NCI-H2171 (cell line): ENCODE measurements around the gene CLPTM1L.
"Not testable (repeated sequence)": the region's sequence is repeated elsewhere in the genome, so short reads cannot be mapped to it uniquely, and the experiment has no call there.

Experiments
- DNase-seq: peaks from one replicate; lab custom pipeline; 2025; lab: John Stamatoyannopoulos, UW

Gene CLPTM1L

GRCh38 chr5:1326532-1326875 is 18.4 kb downstream of the CLPTM1L start:
- not testable (repeated sequence) for DNase-seq

GRCh38 chr5:1325870-1326531 is 18.9 kb downstream of the CLPTM1L start:
- no peak for DNase-seq

GRCh38 chr5:1325191-1325741 is 19.6 kb downstream of the CLPTM1L start:
- DNase-seq = no peak

- no peak for DNase-seq
Measured at GRCh38 chr5:1324719-1325190, 20.1 kb downstream of the CLPTM1L start.

- DNase-seq = no peak
Measured at GRCh38 chr5:1324301-1324700, 20.6 kb downstream of the CLPTM1L start.

- no peak for DNase-seq
Measured at GRCh38 chr5:1323803-1324173, 21.1 kb downstream of the CLPTM1L start.

- no peak for DNase-seq
Measured at GRCh38 chr5:1322955-1323802, 21.7 kb downstream of the CLPTM1L start.

GRCh38 chr5:1322036-1322900 is 22.6 kb downstream of the CLPTM1L start:
- no peak for DNase-seq

GRCh38 chr5:1321576-1321975 is 23.3 kb downstream of the CLPTM1L start:
- no peak for DNase-seq

- no peak for DNase-seq
Measured at GRCh38 chr5:1320436-1321344, 24.2 kb downstream of the CLPTM1L start.

GRCh38 chr5:1319436-1320256 is 25.3 kb downstream of the CLPTM1L start:
- DNase-seq = no peak

- no peak for DNase-seq
Measured at GRCh38 chr5:1318659-1319251, 26.1 kb downstream of the CLPTM1L start.

GRCh38 chr5:1317921-1318565 is 26.9 kb downstream of the CLPTM1L start:
- DNase-seq = no peak

- no peak for DNase-seq
Measured at GRCh38 chr5:1316588-1317340, 28.1 kb downstream of the CLPTM1L start.

- DNase-seq = peak; percentile 95
Measured at GRCh38 chr5:1315709-1316587, 29.0 kb downstream of the CLPTM1L start.

- DNase-seq = no peak
Measured at GRCh38 chr5:1315018-1315708, 29.7 kb downstream of the CLPTM1L start.

GRCh38 chr5:1314564-1314982 is 30.3 kb downstream of the CLPTM1L start:
- DNase-seq = no peak
